Esophagus squamous epithelium (tissue), 4 donors: Measurements from ENCODE around the gene FAM181A.

Experiments used
- POLR2A ChIP-seq, 4 donors: fragments of 450-650 bp; IDR thresholded peaks; one replicate each; pipeline ENCODE4 v1.6.1; 2017; ENCODE audit warnings: antibody characterized with exemption in 4 of 4, mild to moderate bottlenecking in 4 of 4, moderate library complexity in 3 of 4
- TF ChIP-seq, protein P1 (sequence below), 6 experiments: fragments of 450-650 bp in 4 of 6; fragments of 200-600 bp in 2 of 6; sonication (generic) in 2 of 6; IDR thresholded peaks; one replicate each; pipeline ENCODE4 v1.5.1; 2016 to 2019; ENCODE audit warnings: antibody characterized with exemption in 6 of 6, mild to moderate bottlenecking in 4 of 6, moderate library complexity in 4 of 6

- TF ChIP-seq, protein P1, sequence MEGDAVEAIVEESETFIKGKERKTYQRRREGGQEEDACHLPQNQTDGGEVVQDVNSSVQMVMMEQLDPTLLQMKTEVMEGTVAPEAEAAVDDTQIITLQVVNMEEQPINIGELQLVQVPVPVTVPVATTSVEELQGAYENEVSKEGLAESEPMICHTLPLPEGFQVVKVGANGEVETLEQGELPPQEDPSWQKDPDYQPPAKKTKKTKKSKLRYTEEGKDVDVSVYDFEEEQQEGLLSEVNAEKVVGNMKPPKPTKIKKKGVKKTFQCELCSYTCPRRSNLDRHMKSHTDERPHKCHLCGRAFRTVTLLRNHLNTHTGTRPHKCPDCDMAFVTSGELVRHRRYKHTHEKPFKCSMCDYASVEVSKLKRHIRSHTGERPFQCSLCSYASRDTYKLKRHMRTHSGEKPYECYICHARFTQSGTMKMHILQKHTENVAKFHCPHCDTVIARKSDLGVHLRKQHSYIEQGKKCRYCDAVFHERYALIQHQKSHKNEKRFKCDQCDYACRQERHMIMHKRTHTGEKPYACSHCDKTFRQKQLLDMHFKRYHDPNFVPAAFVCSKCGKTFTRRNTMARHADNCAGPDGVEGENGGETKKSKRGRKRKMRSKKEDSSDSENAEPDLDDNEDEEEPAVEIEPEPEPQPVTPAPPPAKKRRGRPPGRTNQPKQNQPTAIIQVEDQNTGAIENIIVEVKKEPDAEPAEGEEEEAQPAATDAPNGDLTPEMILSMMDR (IDR thresholded peaks at IDR 0.05) = no peak
- no peak for TF ChIP-seq POLR2A (IDR thresholded peaks at IDR 0.05)
Measured at GRCh38 chr14:93957333-93957710, 30.2 kb downstream of the FAM181A start.
